C1 segment of cervical spinal cord (tissue), 14 donors: ENCODE results near the gene COL5A1.

Experiments
- DNase-seq, 14 donors: peaks; one replicate each; lab custom pipeline; 2025; lab: John Stamatoyannopoulos, UW

COL5A1 gene

DNA sequence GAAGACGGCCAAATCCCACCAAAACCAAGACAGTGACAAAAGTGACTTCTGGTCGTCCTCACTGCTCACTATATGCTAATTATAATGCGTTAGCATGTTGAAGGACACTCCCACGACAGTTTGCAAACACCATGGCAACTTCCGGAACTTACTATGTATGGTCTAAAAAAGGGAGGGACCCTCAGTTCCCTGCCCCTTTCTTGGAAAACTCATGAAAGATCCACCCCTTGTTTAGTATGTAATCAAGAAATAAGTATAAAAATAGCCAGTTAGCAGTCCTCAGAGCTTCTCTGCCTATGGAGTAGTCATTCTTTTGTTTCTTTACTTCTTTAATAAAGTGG lies 248.5 kb downstream of the COL5A1 start:
- no peak for DNase-seq

DNA sequence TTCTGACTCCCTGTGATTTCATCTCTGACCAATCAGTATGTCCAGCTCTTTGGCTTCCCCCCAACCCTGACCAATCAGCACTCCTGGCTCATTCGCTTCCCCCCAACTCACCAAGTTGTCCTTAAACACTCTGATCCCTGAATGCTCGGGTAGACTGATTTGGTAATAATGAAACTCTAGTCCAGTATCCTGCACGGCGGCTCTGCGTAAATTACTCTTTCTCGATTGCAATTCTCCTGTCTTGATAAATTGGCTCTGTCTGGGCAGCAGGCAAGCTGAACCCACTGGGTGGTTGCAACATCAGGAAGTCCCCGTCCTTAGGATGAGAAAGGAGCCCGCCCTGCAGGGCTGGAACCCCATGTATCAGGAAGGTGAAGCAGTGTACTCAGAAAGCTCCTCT lies 249.4 kb downstream of the COL5A1 start:
- DNase-seq: no peak

DNA sequence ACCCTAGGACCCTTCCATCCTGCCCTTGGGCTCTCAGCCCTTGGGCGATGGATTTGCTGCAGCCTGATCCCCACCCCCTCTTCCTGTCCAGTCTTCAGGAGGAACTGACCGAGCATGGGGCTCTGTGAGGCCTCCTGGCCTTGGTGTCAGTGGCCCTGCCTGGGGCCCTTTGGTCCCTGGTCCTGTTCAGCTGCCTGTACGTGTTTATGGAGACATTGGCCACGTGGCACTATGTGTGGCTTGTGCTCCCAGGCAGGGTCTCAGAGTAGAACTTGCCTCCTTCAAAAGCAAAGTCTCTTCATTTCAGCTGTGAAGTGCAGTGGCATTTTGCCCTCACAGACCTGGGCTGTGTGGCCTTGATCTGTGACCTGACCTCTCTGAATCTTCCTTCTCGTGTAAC lies 250.1 kb downstream of the COL5A1 start:
- DNase-seq: no peak

DNA sequence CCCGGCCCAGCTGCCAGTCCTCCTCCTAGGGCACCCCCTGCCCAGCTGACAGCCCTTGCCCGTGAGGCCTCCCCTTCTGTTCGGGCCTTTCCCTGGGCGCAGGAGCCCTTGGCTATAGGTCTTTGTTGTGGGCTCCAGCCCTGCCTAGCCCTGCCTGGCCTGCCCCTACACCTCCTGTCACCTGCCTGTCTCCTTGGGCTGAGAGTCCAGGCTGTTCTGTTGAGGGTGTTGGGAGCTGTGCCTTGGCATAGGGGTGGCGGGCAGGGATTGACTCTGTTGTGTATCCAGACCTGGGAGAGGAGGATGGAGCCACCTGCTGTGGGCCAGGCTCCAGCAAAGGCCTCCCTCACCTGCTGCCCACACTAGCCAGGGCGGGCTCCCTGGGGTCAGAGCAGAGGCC lies 250.6 kb downstream of the COL5A1 start:
- DNase-seq: no peak

DNA sequence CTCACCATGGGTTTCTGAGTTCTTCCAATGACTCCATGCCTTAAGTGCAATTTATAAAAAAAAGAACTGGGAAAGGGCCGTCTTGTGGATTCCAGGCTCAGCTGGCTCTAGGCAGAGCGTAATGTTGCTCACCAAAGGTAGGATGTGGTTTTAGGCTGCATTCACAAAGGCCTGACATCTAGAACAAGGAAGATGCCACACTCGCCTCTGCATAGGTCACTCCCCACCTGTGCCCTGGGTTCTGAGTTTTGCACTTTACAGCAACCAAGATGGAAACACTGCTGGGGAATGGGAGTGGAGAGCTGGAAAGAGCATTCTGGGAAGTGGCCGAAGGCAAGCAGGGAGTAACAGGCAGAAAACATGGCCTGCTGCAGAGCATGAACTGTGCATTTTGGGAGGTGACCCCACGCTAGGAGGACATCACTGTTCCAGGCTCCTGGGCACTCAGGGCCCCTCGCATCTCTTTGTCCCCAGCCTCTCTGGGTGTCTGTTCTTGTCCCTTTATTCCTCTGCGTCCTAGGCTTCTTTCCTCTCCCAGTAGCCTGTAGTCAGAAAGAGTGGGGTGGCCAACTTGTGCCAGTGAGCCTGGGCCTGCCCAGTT lies 251.3 kb downstream of the COL5A1 start:
- no peak for DNase-seq
